HG02970 (cell line): Measurements from ENCODE around the gene PRMT7.

Experiments
- ATAC-seq: cut with Tn5 transposase; IDR thresholded peaks from one replicate; pipeline ENCODE4 v1.9.1; 2021; ENCODE audit warnings: mild to moderate bottlenecking, moderate library complexity, moderate number of reproducible peaks; ENCODE audit not compliant: unreplicated experiment, low FRiP score

Gene PRMT7

DNA sequence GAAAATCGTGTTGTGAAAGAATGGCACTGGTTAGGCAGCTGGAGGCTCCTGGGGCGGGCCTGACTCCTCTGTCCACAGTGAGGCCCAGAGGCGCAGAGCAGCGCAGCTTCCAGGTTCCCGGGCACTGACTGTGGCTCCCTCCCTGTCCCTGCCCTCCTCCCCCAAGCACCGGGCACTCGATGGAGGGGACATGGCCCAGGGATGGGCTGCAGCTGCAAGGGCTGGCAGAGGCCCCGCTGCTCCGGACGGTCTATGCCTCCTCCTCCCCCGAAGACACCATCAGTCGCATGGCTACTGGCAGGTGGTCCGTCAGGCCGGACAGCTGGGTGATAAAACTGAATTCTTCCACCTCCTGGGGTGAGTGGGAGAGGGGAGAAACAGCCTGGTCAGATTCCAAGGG, 50.1 kb downstream of the PRMT7 start:
- no peak for ATAC-seq

DNA sequence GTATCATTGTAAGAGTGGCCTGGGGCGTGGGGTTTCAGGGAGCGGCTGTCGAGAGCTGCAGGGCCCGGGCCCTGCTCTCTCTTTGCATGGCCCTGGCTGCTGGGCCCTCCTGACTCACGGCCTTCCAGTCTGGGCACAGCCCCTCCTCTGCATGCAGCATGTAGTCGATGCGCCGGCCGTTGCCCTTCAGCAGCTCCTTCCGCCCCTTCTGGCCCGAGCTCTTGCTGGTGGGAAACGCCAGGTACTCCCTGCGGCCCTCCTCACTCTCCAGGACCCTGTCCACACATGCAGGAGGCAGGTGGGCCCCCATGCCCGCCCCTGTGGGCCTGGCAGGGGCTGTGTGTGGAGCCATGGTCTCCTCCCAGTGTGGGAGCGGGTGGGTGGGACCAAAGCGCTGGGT, 50.7 kb downstream of the PRMT7 start:
- no peak for ATAC-seq

DNA sequence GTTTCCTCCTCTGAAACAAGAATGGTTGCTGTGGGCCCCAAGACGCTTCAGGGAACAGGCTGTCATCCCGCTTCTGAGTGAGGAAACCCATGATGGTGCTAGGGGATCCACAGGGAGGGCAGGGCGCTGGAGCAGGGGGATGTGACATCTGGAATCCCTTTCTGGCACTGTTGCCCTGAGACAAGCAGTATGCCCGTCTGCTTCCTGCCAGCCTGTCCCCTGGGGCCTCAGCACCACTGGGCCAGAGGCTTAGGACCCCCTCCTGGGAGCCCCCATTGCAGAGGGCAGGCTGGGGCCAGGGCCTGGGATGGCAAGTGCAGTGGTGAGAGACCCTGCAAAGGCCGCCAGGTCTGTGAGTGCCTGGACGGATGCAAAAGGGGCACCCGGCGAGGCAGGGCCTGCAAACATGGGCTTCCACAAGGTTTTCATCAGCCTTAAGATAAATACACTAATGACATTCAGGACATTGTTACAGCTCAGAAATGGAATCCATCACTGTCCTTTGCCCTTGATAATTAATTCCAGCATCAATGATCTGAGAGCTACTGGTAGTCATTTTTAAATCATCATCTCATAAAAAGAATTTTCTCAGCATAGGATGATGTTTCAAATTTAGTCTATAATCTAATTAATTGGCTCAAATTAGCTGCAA, 51.6 kb downstream of the PRMT7 start:
- no peak for ATAC-seq

DNA sequence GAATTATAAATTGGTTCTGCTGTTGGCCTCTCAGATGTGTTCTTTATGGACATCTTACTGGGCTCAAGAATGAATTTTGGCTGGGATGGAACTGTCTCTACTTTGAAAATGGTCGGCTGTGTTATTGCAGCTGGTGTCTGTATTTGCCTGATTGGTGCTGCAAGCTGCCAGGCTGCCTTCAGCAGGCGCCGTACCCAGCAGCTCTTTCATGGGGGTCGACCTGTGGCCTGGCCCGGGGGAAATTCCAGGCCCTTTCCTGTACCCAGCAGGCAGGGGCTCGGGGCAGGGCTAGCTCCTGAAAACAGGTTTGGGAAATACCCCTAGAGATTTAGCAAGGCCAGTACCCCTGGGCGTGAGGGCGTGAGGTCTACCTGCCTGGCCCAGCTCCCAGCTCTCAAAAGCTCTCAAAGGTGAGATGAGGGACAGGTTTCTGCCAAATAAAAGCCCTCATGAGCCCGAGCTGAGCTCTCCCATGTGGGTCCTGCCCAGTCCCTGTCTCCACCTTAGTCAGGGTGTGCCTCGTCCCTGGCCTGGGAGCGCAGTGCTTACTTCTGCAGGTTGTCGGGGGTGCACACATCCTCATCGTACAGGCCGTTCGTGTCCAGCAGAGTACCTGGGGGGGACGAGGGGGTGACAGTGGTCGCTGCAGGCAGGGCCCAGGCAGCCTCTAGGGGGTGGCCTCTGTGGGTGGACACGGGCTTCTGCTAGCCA, 52.3 kb downstream of the PRMT7 start:
- no peak for ATAC-seq

DNA sequence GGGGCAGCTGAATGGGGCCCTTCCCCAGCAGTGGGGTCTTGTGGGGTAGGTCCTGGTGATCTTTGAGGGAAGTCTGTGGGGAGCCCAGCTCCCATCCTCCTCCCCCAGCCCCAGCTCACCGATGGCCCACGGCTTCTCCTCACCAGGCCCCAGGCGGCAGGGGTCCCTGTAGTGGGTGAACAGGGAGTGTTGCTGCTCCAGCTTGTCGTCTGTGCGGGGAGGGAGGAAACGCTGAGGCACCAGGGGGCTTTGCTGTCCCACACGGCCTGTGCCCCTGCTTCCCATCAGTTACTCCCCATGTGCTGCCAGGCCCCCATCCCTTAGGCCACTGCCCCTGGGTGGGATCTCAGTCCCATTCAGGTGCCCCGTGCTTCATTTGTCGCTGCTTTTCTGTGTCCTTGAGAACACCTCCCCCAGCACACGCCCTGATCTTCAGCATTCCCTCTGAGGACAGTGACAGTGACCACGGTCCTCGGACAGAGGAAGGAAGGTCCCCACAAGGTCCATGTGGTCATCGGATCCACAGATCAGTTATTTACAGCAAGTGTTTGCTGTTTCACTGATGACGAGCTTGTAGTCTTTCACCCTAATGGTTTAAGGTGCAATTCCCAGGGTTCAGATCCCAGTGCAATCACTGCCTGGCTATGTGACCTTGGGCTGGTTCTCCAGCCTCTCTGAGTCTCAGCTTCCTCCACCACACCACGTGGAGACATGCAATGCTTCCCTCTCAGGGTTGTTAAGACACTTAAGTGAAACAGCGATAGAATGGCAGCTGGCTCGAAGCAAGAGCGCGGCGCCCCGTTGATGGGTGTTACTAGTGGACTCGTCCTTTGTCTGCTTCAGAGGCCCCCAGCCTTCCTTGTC, 53.1 kb downstream of the PRMT7 start:
- ATAC-seq = no peak

DNA sequence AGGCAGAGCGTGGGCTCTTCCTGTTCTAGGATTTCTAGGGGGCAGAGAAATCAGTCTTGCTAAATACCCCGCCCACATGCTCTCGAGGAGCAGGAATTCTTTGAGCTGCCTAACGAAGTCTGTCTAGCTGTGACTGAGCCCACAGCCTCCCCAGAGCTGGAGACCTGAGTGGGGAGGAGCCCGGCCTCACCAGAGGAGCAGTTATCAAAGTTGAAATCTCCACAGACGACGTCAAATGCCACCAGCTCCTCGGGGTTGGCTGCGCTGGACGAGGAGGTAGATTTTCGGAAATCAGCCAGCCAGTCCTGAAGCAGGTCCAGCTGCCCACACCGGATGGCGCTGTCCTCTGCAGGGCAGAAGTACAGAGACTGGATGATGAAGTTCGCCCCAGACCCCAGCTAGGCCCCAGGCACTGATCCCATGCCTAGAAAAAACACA, 53.8 kb downstream of the PRMT7 start:
- no peak for ATAC-seq

DNA sequence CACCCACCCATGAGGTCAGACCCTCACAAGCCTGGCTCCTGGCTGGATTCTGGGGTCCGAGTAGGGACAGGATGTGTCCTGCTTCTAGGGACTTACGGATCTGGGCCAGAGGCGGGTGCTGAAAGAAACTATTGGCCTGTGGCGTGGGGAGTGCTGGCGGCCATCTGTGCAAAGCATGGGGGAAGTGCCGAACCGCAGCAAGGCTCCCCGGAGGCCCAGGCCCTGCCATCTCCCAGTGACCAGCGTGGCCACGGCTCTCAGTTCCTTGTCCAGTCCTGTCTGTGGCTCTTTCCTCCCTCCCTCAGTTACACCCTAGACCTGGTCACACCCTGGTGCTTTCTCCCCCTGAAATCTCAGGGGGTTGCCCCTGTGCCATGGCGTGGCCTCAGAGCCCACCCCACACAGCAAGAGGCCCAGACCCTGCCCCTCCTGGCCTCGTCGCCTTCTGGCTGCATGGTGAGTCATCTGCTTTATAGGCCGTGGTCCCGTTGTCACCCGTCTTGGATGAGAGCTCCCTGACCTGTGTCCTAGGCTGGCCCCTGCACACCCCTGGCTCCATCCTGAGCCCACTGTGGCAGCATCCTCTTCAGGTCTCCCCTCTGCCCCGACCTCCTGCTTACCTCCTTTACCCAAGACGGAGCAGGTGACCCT, 54.5 kb downstream of the PRMT7 start:
- no peak for ATAC-seq

DNA sequence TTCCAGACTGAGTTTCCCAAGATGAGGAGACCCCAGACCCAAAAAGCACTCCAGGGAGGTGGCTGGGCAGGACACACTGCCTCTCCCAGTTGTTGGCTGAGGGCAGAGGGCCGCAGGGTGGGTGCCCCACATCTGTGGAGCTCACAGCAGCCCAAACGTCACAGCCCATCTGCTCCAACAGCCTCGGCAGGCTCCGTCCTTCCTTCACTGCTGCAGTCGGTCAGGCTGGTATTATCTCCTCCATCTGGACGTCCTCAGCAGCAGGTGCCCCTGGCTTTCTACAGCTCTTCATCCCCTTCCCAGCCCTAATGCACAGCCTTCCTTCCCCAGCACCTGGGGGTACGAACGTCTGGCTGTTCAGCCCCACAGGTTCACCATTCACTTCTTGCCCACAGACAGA, 55.2 kb downstream of the PRMT7 start:
- ATAC-seq = no peak

DNA sequence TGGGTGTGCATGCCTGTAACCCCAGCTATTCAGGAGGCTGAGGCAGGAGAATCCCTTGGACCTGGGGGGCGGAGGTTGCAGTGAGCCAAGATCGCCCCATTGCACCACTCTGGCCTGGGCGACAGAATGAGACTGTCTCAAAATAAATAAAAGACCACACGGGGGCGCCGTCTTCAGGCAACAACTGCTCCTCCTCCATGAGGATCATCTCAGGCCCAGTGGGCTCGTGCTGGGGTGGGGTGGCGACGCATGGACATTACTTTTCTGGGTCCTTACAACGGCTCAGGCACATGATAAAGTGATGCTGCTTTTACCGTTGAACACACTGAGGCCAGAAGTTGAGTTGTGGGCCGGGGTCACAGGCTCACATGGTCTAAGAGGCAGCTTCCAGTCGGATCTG, 56.2 kb downstream of the PRMT7 start:
- ATAC-seq = no peak

DNA sequence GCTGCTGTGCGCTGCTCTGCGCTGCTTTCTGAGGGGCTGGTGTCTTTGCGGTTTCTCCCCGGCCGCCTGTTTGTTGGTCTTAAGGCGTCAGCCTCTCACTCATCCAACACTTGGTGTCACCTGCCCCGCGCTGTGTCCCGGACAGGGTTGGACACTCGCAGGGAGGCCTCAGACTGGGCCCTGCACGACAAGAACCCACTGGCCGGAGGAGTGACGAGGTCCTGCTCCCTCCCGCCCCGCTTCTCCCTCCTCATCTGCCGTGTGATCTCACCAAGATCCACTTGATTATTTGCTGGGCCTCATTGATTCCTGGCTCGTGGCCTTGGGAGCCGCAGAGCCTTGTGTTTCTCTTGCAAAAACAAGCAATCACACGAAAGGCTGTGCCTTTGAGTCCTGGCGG, 56.6 kb downstream of the PRMT7 start:
- ATAC-seq = no peak

DNA sequence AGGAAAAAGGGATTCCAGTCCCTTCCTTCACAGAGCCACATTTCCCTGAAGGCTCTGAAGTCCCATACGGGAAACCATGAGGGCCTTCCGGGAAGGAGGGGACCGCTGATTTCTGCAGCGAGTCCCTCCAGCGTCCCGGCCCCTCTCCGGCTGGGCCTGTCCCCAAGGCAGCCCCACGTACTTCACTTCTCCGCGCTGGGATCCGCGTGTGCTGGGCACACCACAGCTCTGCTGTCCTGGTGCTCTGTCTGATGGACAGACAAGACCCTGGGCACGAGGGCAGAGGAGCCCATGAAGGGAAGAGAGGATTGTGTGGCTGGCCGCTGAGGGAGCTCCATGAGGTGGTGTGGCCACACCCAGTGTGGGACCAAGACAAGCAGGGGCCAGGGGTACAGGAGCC, 57.1 kb downstream of the PRMT7 start:
- ATAC-seq = no peak

DNA sequence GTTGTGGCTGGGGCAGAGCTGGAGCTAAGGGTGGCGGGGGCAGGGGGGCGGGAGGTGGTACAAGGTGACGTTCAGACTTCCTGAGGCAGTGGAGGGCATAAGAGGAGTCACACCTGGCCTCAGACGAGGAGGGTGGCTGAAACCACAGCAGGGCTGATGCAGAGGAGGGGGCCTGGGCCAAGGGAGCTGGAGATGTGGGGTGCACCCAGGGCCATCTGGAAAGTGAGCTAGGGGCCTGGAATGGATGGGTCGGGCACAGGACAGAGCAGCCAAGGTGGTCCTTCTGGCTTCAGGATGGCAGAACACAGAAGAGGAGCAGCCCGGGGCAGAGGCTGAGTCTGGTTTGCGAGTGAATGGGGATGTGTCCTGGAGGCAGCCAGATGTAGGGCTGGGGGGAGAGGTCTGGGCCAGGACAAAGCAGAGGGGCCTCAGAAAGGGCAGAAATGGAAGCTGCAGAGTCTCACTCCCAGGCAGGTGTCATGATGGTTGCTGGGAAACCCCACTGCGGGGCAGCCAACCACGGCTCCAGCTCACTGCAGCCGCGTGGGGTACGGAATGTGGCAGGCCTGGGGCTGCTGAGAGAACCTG, 57.6 kb downstream of the PRMT7 start:
- no peak for ATAC-seq

DNA sequence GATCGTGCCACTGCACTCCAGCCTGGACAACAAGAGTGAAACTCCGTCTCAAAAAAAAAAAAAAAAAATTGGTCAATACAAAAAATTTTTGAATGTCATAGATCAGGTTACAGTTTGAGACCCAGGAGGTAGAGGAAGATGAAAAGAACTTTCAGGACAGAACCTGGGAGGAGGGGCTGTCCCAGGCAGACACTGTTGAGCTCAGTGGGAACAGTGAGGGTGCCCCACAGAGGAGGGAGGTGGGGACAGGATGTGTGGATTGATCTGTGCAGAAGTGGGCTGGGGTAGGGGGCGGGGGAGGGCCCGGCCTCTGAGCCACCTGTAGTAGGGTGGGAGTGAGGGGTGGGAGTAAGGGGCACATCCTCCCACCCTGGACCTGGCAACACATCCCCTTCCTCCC, 58.3 kb downstream of the PRMT7 start:
- no peak for ATAC-seq

DNA sequence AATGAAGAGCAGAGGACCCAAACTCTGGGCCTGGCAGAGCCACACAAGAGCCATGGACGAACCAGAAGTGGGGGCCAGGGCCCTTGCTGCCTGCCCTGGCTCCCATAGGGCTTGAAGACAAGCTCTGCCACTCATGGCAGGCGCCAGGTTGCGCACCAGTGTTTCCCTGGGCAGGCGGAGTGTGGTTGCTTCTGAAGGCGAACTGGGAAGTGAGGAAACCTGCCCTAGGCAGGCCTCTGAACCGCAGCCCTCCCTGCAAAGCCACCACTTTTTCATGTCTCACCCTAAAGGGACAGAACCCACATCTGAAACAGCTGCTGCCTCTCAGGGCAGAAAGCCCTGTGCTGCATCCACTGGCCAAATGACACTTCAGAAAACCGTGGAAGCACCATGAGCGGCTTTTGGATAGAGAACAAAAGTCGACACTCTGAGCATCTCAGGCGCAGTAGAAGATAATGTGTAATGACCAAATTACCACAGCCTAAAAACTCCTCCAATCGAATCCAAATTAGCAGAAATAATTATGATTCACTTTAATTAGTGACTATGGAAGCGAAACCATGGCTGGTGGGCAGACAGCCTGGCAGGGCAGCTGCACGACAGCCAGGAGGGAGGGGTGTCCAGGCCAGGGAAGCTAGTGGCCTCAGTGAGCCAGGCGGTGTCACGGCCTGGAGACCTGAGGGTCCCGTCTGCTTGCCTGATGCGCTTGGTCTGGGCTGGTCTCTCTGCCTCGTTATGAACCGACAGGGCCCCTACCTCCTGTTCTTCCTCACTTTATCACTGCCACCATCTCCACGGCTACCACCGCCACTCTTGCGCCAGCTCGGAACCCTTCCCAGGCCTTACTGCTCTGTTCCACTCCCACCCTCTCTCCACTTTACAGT, 59.1 kb downstream of the PRMT7 start:
- ATAC-seq = no peak

DNA sequence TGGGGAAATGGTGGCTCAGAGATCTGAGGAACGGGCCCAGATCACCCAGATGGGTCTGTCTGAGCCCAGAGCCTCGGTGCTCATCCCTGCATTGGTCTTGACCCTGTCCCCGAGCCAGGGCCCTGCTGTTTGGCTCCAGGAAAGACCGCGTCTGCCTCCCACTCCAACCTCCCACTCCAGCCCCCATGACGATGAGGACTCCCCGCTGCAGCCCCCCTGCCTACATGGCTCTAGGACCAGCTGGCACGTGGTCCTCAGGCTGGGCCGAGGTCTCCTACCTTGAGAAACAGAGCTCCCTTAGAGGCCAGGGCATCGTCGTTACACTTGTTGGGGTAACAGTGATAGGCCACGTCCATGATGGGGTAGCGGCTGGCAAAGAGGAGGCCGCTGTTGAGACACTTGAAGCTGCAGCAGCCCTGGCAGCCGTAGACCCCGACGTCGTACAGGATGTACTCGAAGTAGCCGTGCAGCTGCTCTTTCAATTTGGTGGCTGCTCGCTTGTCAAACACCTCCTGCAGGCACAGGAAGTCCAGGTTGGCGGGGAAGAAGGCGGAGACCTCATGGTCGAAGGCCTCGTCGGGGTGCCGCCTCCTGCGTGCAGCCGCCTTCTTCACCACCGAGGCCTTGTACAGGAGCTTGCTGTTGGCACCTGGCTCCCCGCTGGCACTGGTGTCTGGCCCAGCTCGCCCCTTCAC, 59.9 kb downstream of the PRMT7 start:
- no peak for ATAC-seq

DNA sequence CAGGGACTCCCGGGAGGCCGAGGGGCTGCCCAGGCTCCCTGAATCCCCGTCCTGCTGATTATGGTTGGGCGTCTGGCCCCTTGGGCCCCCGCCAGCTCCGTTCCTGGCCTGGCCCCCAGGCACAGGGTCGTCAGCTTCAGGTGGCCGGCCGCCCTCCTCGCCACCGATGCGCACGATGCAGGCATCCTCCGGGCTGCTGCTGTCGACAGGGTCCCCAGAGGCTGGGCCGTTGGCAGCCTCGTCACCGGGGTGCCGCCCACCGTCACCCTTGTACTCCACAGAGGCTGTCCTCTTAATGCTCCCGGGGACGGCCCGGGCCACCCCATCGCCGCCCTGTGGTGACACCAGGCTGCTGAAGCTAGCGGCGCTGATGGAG, 60.4 kb downstream of the PRMT7 start:
- ATAC-seq = no peak

DNA sequence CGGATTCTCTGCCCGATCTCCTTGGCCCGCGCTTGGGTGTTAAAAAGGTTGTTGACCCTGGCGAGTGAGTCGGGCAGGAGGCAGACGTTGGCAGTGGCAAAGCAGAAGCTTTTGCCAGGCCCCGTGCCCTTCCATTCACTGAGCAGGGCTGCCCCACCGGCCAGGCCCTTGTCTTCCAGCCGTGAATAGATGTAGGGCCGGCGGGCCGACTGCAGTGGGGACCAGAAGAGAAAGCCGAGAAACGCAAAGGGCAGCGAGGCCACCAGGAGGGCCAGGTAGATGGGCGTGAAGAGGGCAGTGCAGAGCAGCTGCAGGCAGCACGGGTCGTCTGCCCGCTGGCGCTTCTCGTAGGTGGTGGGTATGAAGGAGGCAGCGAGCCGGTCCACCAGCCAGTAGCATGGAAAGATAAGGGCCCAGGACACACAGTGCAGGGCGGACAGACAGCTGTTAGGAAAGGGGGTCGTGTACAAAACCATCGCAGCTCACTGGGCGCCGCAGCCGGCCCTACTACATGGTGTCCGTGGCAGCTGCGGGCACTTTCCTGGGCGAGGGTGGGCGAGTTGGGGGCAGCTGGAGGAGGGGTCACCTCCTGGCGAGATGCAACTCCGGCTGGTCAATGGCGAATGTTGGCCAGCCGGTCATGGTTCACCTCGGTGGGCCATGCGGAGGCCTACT, 61.0 kb downstream of the PRMT7 start:
- no peak for ATAC-seq

DNA sequence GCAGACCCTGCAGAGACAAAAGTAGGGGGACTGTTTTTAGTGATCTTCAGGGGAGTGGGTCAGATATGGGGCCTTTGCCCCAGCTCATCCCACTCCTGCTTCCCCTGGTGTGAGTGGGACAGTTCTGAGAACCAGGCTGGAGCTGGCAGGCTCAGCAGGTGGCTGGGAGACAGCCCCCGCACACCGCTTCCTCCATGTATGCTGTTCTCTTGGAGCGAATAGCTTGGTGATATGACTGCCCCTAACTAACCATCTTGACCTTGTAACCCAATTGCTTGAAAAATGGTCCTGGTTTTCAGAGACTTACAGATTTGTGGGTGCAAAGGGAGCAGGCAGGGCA, 61.5 kb downstream of the PRMT7 start:
- no peak for ATAC-seq

DNA sequence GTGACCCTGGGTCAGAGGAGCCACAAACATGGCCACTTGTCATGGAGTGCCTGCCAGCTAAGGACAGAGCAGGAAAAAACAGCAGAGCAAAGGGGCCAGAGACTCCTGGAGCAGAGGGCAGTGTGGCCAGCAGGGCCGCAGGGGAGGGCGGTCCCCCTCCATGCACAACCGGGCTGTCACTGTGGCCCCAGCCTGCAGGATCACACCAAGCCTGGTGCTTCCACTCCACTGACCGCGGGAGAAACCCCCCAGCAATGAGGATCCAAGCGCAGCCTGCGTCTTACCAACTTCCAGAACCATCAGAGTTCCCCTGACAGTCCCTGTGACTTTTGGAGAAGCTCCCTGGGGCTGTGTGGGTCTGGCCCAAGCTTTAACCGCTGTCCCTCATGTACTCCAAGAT, 62.0 kb downstream of the PRMT7 start:
- no peak for ATAC-seq
